Hematopoietic multipotent progenitor cell treated with erythropoietin and hydrocortisone succinate and interleukin-3 and kit ligand, for 6 days (in vitro differentiated cells): ENCODE results near the gene ZNF586.
A peak's percentile ranks its signal among the peaks of the same experiment; 100 is the strongest.

Source experiments
- DNase-seq: peaks from one replicate; pipeline ENCODE4 v3.0.0-alpha.2; 2015

ZNF586 gene

DNA sequence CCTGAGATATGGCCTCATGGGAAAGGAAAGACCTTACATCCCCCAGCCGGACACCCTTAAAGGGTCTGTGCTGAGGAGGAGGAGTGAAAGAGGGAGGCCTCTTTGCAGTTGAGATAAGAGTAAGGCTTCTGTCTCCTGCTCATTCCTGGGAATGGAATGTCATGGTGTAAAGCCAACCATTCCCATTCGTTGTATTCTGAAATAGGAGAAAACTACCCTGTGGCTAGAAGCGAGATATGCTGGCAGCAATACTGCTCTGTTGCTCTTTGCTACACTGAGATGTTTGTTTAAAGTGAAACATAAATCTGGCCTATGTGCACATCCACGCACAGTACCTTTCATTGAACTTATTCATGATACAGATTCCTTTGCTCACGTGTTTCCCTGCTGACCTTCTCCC, 59.8 kb downstream of the ZNF586 start:
- DNase-seq, result no peak

DNA sequence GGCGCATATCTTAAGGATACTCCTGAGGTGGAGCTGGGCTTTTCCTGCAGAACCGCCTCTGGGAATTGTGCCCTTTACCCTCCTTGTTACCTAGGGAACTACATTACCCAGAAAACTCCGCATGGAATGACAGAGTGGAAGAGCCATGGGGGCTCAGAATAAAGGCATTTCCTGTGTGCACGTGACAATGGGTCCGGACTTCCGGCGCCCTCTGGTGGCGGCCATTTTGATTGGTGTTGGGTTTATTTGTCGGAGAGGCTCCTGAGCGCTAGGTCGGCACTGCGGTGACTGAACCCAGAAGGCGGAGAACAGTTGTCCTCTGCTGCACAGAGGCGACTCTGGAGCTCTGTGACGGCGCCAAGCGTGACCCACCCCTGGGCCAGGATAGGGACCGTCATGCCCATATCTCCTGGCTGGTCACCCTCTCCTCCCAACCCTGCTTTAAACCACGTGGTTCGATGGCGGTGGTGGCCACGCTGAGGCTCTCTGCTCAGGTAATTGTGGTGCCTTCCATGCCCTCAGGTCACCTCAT, 60.7 kb downstream of the ZNF586 start, which contains the start of gene ZNF587B:
Gene ZNF587B, plus strand, starts transcription at position 229 of the 532 bp plus-strand sequence. Its CDS starts 230 bp downstream, at position 459.
- peak; percentile 64 for DNase-seq
